ENCODE data around the gene PPARGC1A.

PPARGC1A gene

GRCh38 chr4:23911675-23912455 is 22.0 kb upstream of the PPARGC1A start:
- no peak for DNase-seq (ENCODE audit: low spot score)

- no peak for DNase-seq (ENCODE audit: low spot score)
Observed at GRCh38 chr4:23909671-23910070, 19.8 kb upstream of the PPARGC1A start.

- DNase-seq (ENCODE audit: low spot score), result no peak
Observed at GRCh38 chr4:23906839-23907238, 17.0 kb upstream of the PPARGC1A start.

GRCh38 chr4:23904639-23905071 is 14.8 kb upstream of the PPARGC1A start:
- no peak for DNase-seq (ENCODE audit: low spot score)

GRCh38 chr4:23903859-23904438 is 14.1 kb upstream of the PPARGC1A start:
- DNase-seq (ENCODE audit: low spot score), result no peak

GRCh38 chr4:23902222-23902804 is 12.5 kb upstream of the PPARGC1A start:
- DNase-seq (ENCODE audit: low spot score), result no peak

- no peak for DNase-seq (ENCODE audit: low spot score)
Observed at GRCh38 chr4:23900636-23901035, 10.8 kb upstream of the PPARGC1A start.

GRCh38 chr4:23899565-23899964 is 9.7 kb upstream of the PPARGC1A start:
- no peak for DNase-seq (ENCODE audit: low spot score)

- no peak for DNase-seq (ENCODE audit: low spot score)
Observed at GRCh38 chr4:23897564-23898109, 7.8 kb upstream of the PPARGC1A start.

- no peak for DNase-seq (ENCODE audit: low spot score)
Observed at GRCh38 chr4:23894021-23894420, 4.2 kb upstream of the PPARGC1A start.

GRCh38 chr4:23891064-23891421 is 1.2 kb upstream of the PPARGC1A start:
- no peak for DNase-seq (ENCODE audit: low spot score)

- no peak for DNase-seq (ENCODE audit: low spot score)
Observed at GRCh38 chr4:23890369-23891063, 669 bp upstream of the PPARGC1A start.

- DNase-seq (ENCODE audit: low spot score), result no peak
Observed at GRCh38 chr4:23889391-23889790, 456 bp downstream of the PPARGC1A start.

GRCh38 chr4:23888421-23889319 is 1.2 kb downstream of the PPARGC1A start:
- no peak for DNase-seq (ENCODE audit: low spot score)

- DNase-seq (ENCODE audit: low spot score), result no peak
Observed at GRCh38 chr4:23887989-23888388, 1.9 kb downstream of the PPARGC1A start.

- DNase-seq (ENCODE audit: low spot score), result no peak
Observed at GRCh38 chr4:23887173-23887572, 2.7 kb downstream of the PPARGC1A start.

- DNase-seq (ENCODE audit: low spot score), result no peak
Observed at GRCh38 chr4:23885943-23886590, 3.8 kb downstream of the PPARGC1A start.

- no peak for DNase-seq (ENCODE audit: low spot score)
Observed at GRCh38 chr4:23884741-23885140, 5.1 kb downstream of the PPARGC1A start.

GRCh38 chr4:23884261-23884660 is 5.6 kb downstream of the PPARGC1A start:
- DNase-seq (ENCODE audit: low spot score), result no peak

- no peak for DNase-seq (ENCODE audit: low spot score)
Observed at GRCh38 chr4:23882976-23883531, 6.8 kb downstream of the PPARGC1A start.

Measured in D341Med (cell line).